Mucosa of rectum (tissue), 2 donors: ENCODE measurements around the gene PGF.

Experiments
- H3K27ac ChIP-seq, 2 donors: one replicate each; pipeline ENCODE4 v1.7.0; 2013; ENCODE audit warnings: inconsistent platforms in 2 of 2, low read depth in 2 of 2, low read length in 2 of 2
- H3K27me3 ChIP-seq, 2 donors: one replicate each; pipeline ENCODE4 v1.7.0; 2013; ENCODE audit warnings: low read length in 2 of 2; ENCODE audit not compliant: control insufficient read depth in 2 of 2, insufficient read depth in 2 of 2
- H3K36me3 ChIP-seq, 2 donors: one replicate each; pipeline ENCODE4 v1.7.0; 2013; ENCODE audit warnings: low read length in 2 of 2; ENCODE audit not compliant: control insufficient read depth in 2 of 2, insufficient read depth in 2 of 2
- H3K4me1 ChIP-seq, 2 donors: one replicate each; pipeline ENCODE4 v1.7.0; 2013; ENCODE audit warnings: low read length in 2 of 2, mild to moderate bottlenecking in 1 of 2; ENCODE audit not compliant: control insufficient read depth in 2 of 2, insufficient read depth in 2 of 2
- H3K4me3 ChIP-seq, 2 donors: one replicate each; pipeline ENCODE4 v1.7.0; 2013; ENCODE audit warnings: low read length in 2 of 2
- H3K9ac ChIP-seq, 2 donors: one replicate each; pipeline ENCODE4 v1.7.0; 2013; ENCODE audit warnings: low read length in 2 of 2, low read depth in 1 of 2, mild to moderate bottlenecking in 1 of 2
- H3K9me3 ChIP-seq, 2 donors: one replicate each; pipeline ENCODE4 v1.7.0; 2013; ENCODE audit warnings: low read length in 2 of 2; ENCODE audit not compliant: control insufficient read depth in 2 of 2
- donor health status: healthy.
- donor health status: Normal muscosa, but diverticular disease.

The PGF gene

DNA sequence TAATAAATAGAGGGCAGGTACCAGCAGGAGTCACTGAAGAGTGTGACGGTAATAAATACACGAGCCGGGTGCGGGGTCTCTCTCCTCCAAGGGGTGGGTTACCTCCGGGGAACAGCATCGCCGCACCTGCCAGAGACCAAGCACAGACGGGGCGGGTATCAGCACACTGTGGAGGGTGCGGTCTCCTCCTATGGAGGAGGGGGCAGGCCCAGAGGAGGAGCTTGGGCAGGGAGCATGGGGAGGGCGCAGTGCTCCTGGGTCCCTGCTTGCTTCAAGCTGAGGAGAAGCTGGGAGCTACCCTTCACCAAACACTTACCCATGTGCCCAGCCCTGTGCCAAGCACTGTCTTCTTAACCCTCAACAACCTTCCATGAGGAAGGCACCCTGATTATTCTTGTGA, 12.8 kb downstream of the PGF start:
- peaks cover 14 to 20% of the 10 kb centered on the region in 2 donors for H3K4me1 ChIP-seq
- H3K27me3 ChIP-seq = no peaks in the 10 kb centered on the region
- no peaks in the 10 kb centered on the region for H3K9me3 ChIP-seq
- H3K4me3 ChIP-seq = no peak overlapping the region
- H3K36me3 ChIP-seq = no peaks in the 10 kb centered on the region
- peak overlapping the region in 1 of 2 donors; percentile 50 for H3K27ac ChIP-seq
- peak overlapping the region in 1 of 2 donors; percentile 14 for H3K9ac ChIP-seq

DNA sequence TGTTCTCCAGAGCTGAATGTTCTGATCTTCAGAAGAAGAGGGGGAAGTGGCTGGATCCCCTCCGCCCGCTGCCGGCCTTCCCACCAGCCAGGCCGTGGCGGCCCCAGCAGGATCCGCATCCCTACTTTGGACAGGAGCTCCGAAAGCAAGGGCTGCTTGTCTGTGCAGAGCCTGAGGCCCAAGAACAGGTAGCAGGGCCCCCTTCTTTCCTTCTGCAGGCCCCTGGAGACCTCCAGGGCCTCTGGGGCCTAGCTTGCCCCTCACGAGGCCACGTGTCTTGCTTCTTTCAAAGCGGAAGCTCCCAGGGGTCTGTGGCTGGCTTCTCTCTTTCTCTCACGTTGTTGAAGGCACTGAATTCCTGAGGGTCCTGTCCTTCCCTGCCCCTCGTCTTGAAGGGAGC, 13.2 kb downstream of the PGF start:
- Histone ChIP-seq H3K4me3 (no peak overlapping the region), H3K4me1 (peaks cover 14 to 20% of the 10 kb centered on the region in 2 donors), H3K27ac (peak overlapping the region; percentile 50 to 67), H3K9me3 (no peaks in the 10 kb centered on the region), H3K9ac (peak overlapping the region; percentile 6 to 14), H3K27me3 (no peaks in the 10 kb centered on the region), H3K36me3 (no peaks in the 10 kb centered on the region)

- Histone ChIP-seq H3K27me3 (no peaks in the 10 kb centered on the region), H3K36me3 (no peaks in the 10 kb centered on the region), H3K9me3 (no peaks in the 10 kb centered on the region), H3K9ac (peak overlapping the region in 1 of 2 donors; percentile 44), H3K4me1 (peaks cover 14 to 20% of the 10 kb centered on the region in 2 donors), H3K4me3 (peak overlapping the region; percentile 22 to 28), H3K27ac (peak overlapping the region; percentile 50 to 67)
Measured at GRCh38 chr14:74941676-74942097, 13.7 kb downstream of the PGF start.

GRCh38 chr14:74940956-74941565, 14.3 kb downstream of the PGF start:
- H3K4me3 ChIP-seq = peak overlapping the region; percentile 22 to 28
- H3K9ac ChIP-seq = peak overlapping the region in 1 of 2 donors; percentile 44
- H3K36me3 ChIP-seq = no peaks in the 10 kb centered on the region
- H3K27me3 ChIP-seq = no peaks in the 10 kb centered on the region
- H3K4me1 ChIP-seq = peaks cover 12 to 14% of the 10 kb centered on the region in 2 donors
- H3K27ac ChIP-seq = peak overlapping the region; percentile 50 to 67
- no peaks in the 10 kb centered on the region for H3K9me3 ChIP-seq

GRCh38 chr14:74938531-74939495, 16.6 kb downstream of the PGF start:
- Histone ChIP-seq H3K27ac (peak overlapping the region; percentile 53 to 79), H3K4me1 (peaks cover 12 to 13% of the 10 kb centered on the region in 2 donors), H3K9ac (no peak overlapping the region)

GRCh38 chr14:74937171-74937570, 18.2 kb downstream of the PGF start:
- H3K27ac ChIP-seq = no peak overlapping the region
- no peaks in the 10 kb centered on the region for H3K36me3 ChIP-seq
- no peak overlapping the region for H3K4me3 ChIP-seq
- no peak overlapping the region for H3K9ac ChIP-seq
- H3K9me3 ChIP-seq = no peaks in the 10 kb centered on the region
- peaks cover 10 to 13% of the 10 kb centered on the region in 2 donors for H3K4me1 ChIP-seq
- H3K27me3 ChIP-seq = no peaks in the 10 kb centered on the region

More at GRCh38 chr14:74938531-74939495, 16.6 kb downstream of the PGF start:
- H3K27me3 ChIP-seq = no peaks in the 10 kb centered on the region
- no peaks in the 10 kb centered on the region for H3K36me3 ChIP-seq
- H3K4me3 ChIP-seq = no peak overlapping the region
- H3K9me3 ChIP-seq = no peaks in the 10 kb centered on the region

DNA sequence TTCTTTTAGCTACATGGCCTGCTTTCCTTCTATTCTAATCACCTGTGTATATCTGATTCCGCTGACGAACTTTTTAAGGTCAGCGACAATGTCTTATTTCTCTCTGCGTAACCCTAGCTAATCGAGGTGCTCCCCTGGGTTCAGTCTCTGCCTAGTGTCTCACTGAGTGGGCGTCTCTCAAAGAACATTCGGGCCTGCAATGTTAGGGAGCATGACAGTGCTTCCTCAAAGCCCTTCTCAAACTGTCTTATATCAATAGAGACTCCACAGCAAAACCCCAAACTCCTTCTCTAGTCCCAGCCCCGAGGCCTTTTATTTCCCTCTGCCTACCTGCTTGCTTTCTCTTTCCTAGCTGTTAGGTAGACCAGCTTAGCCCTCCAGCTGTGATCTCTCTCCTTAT, 18.7 kb downstream of the PGF start:
- H3K4me1 ChIP-seq = peaks cover 7 to 11% of the 10 kb centered on the region in 2 donors

DNA sequence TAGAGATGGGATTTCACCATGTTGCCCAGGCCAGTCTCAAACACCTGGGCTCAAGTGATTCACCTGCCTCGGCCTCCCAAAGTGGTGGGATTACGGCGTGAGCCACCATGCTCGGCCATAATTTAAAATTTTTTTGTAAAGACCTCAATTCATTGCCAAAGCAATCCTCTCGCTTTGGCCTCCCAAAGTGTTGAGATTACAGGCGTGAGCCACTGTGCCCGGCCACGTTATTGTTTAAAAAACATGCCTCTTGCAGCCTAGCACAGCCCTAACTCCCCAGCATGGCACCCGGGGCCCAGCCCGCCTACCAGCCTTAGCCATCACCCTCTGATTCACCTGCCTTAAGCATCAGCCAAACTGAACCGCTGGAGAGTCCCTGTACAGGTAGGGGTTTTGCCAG, 19.2 kb downstream of the PGF start:
- H3K4me1 ChIP-seq = peaks cover 5 to 7% of the 10 kb centered on the region in 2 donors
- no peaks in the 10 kb centered on the region for H3K36me3 ChIP-seq
- no peak overlapping the region for H3K9ac ChIP-seq
- H3K9me3 ChIP-seq = no peaks in the 10 kb centered on the region
- H3K27ac ChIP-seq = no peak overlapping the region
- no peak overlapping the region for H3K4me3 ChIP-seq
- no peaks in the 10 kb centered on the region for H3K27me3 ChIP-seq

More for the DNA sequence above, 18.7 kb downstream of the PGF start:
- Histone ChIP-seq H3K9me3 (no peaks in the 10 kb centered on the region), H3K9ac (no peak overlapping the region), H3K4me3 (no peak overlapping the region), H3K36me3 (no peaks in the 10 kb centered on the region), H3K27ac (no peak overlapping the region), H3K27me3 (no peaks in the 10 kb centered on the region)

GRCh38 chr14:74935360-74935680, 20.1 kb downstream of the PGF start:
- Histone ChIP-seq H3K36me3 (no peaks in the 10 kb centered on the region), H3K4me3 (no peak overlapping the region), H3K27ac (peak overlapping the region in 1 of 2 donors; percentile 32), H3K27me3 (no peaks in the 10 kb centered on the region), H3K9me3 (no peaks in the 10 kb centered on the region), H3K4me1 (peaks cover 2 to 3% of the 10 kb centered on the region in 2 donors), H3K9ac (no peak overlapping the region)
